Right atrium auricular region (tissue), 2 donors: Measurements from ENCODE around the gene LRP8. TPM values are rescaled to one million over a fixed set of nuclear protein-coding genes. Genes with fewer than 3 reads are reported as not detected.
A peak's percentile ranks its signal among the peaks of the same experiment; 100 is the strongest.
"Not testable (repeated sequence)": the region's sequence is repeated elsewhere in the genome, so short reads cannot be mapped to it uniquely, and the experiment has no call there.

ENCODE experiments used
- DNase-seq: peaks from one replicate; pipeline ENCODE4 v3.0.0-alpha.2; 2019; ENCODE audit warnings: low spot score
- H3K27ac ChIP-seq, 2 donors: fragments of 200-600 bp; sonication (generic); 1 replicate in 1 of 2; 2 replicates in 1 of 2; pipeline ENCODE4 v1.5.1; 2016 to 2019
- H3K27me3 ChIP-seq, 2 donors: fragments of 200-600 bp; sonication (generic); one replicate each; pipeline versions ENCODE4 v1.5.1 to v1.6.0; 2017 to 2019
- H3K36me3 ChIP-seq: fragments of 200-600 bp; sonication (generic); one replicate; pipeline ENCODE4 v1.5.1; 2016
- H3K4me1 ChIP-seq, 2 donors: fragments of 200-600 bp; sonication (generic); one replicate each; pipeline versions ENCODE4 v1.5.1 to v1.6.0; 2017 to 2019
- H3K4me3 ChIP-seq, 2 donors: fragments of 200-600 bp; sonication (generic); 1 replicate in 1 of 2; 2 replicates in 1 of 2; pipeline ENCODE4 v1.5.1; 2017 to 2019; ENCODE audit warnings: mild to moderate bottlenecking in 1 of 2, moderate library complexity in 1 of 2
- H3K9me3 ChIP-seq, 2 donors: fragments of 200-600 bp; sonication (generic); one replicate each; pipeline ENCODE4 v1.5.1; 2019
- total RNA-seq, 2 donors: library from RNA; depleted of rRNA; stranded (reverse); fragments of >200 nt; gene quantifications; one replicate each; pipeline ENCODE4 v1.1.0, GENCODE V29; 2016
- TF ChIP-seq, protein P1 (sequence below), 2 donors: fragments of 200-600 bp; sonication (generic); IDR thresholded peaks; one replicate each; pipeline ENCODE4 v1.5.1; 2019; ENCODE audit warnings: antibody characterized with exemption in 2 of 2

LRP8 gene
- total RNA-seq, 2 donors from 2014 or later: 2.2 to 3.6 TPM

DNA sequence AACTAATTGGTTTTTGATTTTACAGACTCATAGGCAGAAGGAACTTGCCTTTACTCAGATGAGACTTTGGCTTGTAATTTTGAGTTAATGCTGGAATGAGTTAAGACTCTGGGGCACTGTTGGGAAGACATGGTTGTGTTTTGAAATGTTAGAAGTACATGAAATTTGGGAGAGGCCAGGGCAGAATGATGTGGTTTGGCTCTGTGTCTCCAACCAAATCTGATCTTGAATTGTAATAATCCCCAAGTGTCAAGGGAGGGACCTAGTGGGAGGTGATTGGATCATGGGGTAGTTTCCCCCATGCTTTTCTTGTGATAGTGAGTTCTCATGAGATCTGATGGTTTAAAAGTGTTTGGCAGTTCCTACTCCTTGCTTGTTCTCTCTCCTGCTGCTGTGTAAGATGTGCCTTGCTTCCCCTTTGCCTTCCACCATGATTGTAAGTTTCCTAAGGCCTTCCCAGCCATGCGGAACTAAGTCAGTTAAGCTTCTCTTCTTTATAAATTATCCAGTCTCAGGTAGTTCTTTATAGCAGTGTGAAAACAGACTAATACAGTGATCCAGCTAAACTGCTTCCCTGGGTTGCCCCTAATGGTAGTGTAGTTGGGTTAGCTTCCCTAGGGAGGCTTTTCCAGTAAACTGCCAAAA is 121.0 kb downstream of the LRP8 start:
- Histone ChIP-seq H3K27ac (no peak overlapping the region), H3K9me3 (no peaks in the 10 kb centered on the region), H3K4me1 (peaks cover 0 to 10% of the 10 kb centered on the region in 2 donors), H3K27me3 (no peaks in the 10 kb centered on the region), H3K36me3 (peaks cover 75% of the 10 kb centered on the region), H3K4me3 (no peak overlapping the region)
- TF ChIP-seq, protein P1, sequence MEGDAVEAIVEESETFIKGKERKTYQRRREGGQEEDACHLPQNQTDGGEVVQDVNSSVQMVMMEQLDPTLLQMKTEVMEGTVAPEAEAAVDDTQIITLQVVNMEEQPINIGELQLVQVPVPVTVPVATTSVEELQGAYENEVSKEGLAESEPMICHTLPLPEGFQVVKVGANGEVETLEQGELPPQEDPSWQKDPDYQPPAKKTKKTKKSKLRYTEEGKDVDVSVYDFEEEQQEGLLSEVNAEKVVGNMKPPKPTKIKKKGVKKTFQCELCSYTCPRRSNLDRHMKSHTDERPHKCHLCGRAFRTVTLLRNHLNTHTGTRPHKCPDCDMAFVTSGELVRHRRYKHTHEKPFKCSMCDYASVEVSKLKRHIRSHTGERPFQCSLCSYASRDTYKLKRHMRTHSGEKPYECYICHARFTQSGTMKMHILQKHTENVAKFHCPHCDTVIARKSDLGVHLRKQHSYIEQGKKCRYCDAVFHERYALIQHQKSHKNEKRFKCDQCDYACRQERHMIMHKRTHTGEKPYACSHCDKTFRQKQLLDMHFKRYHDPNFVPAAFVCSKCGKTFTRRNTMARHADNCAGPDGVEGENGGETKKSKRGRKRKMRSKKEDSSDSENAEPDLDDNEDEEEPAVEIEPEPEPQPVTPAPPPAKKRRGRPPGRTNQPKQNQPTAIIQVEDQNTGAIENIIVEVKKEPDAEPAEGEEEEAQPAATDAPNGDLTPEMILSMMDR (IDR thresholded peaks at IDR 0.05): no peak
- DNase-seq: no peak

DNA sequence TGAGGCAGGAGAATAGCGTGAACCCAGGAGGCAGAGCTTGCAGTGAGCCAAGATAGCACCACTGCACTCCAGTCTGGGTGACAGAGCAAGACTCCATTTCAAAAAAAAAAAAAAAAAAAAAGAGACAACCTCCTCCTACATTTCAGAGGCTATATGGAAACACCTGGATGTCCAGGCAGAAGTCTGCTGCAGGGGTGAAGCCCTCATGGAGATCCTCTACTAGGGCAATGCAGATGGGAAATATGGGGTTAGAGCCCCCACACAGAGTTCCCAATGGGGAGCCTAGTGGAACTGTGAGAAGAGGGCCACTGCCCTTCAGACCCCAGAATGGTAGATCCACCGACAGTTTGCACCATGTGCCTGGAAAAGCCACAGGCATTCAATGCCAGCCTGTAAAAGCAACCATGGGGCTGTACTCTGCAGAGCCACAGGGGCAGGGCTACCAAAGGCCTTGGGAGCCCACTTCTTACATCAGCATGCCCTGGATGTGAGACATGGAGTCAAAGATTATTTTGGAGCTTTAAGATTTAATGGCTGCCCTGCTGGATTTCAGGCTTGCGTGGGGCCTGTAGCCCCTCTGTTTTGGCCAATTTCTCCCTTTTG is 121.7 kb downstream of the LRP8 start:
- DNase-seq, H3K27ac ChIP-seq, H3K4me3 ChIP-seq, H3K27me3 ChIP-seq, H3K9me3 ChIP-seq, H3K4me1 ChIP-seq: not testable (repeated sequence)
- peaks cover 75% of the 10 kb centered on the region for H3K36me3 ChIP-seq

DNA sequence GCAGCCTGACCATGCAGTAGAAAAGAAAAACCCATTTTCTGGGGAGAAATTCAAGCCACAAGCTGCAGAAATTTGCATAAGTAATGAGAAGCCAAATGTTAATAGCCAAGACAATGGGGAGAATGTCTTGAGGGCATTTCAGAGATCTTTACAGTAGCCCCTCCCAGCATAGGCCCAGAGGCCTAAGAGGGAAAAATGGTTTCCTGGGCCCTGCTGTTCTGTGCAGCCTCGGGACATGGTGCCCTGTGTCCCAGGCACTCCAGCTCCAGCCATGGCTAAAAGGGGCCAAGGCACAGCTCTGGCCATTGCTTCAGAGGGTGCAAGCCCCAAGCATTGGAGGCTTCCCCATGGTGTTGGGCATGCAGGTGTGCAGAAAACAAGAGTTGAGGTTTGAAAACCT is 122.4 kb downstream of the LRP8 start:
- not testable (repeated sequence) for H3K4me3 ChIP-seq, H3K27ac ChIP-seq, H3K27me3 ChIP-seq, DNase-seq, H3K9me3 ChIP-seq, H3K4me1 ChIP-seq
- peaks cover 69% of the 10 kb centered on the region for H3K36me3 ChIP-seq

DNA sequence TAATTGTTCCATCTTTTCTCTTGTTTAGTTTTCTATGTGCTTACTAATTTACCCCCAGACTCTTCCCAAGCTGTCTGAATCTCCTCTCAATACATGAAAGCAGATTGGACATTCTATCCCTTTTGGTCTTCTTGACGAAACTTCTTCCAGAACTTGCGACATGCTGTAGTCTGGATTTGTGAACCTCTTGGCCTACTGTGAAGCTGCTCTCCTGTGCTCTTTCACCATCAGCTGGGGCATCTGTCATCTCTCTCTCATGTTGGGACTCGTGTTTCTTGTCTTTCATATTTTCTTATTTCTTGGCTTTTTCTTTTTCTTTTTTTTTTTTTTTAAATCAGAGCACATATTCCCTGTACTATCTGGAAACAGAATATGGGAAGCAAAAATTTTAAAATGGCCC is 124.4 kb downstream of the LRP8 start:
- no peak for DNase-seq
- H3K27ac ChIP-seq: no peak overlapping the region
- H3K4me3 ChIP-seq: no peak overlapping the region
- peaks cover 49% of the 10 kb centered on the region for H3K36me3 ChIP-seq
- no peaks in the 10 kb centered on the region for H3K9me3 ChIP-seq
- TF ChIP-seq, protein P1 (IDR thresholded peaks at IDR 0.05): no peak
- peaks cover 0 to 21% of the 10 kb centered on the region in 2 donors for H3K4me1 ChIP-seq
- H3K27me3 ChIP-seq: no peaks in the 10 kb centered on the region

DNA sequence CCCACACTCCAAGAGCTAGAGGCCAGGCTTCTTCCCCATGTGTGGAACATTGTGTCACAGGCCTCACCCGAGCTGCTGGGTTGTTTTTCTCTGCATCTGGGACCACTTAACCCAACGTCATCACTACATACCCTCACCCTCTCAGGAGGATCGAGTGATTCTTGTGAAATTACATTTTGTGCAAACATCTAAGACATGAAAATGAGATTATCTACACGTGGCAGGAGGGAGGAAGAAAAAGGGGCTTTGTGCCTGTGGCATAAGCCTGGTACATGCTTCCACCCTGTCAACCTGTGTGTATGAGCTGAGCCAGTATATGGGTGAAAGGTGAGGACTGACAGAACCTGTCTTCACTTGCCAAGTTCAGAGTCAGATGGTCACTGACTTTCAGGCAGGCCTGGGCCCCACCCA is 129.6 kb downstream of the LRP8 start:
- TF ChIP-seq, protein P1 (IDR thresholded peaks at IDR 0.05): no peak
- H3K36me3 ChIP-seq: peaks cover 21% of the 10 kb centered on the region
- H3K27me3 ChIP-seq: no peaks in the 10 kb centered on the region
- no peak for DNase-seq
- peak overlapping the region; percentile 95 to 98 for H3K27ac ChIP-seq
- H3K4me3 ChIP-seq: no peak overlapping the region
- no peaks in the 10 kb centered on the region for H3K9me3 ChIP-seq
- peaks cover 0 to 39% of the 10 kb centered on the region in 2 donors for H3K4me1 ChIP-seq

DNA sequence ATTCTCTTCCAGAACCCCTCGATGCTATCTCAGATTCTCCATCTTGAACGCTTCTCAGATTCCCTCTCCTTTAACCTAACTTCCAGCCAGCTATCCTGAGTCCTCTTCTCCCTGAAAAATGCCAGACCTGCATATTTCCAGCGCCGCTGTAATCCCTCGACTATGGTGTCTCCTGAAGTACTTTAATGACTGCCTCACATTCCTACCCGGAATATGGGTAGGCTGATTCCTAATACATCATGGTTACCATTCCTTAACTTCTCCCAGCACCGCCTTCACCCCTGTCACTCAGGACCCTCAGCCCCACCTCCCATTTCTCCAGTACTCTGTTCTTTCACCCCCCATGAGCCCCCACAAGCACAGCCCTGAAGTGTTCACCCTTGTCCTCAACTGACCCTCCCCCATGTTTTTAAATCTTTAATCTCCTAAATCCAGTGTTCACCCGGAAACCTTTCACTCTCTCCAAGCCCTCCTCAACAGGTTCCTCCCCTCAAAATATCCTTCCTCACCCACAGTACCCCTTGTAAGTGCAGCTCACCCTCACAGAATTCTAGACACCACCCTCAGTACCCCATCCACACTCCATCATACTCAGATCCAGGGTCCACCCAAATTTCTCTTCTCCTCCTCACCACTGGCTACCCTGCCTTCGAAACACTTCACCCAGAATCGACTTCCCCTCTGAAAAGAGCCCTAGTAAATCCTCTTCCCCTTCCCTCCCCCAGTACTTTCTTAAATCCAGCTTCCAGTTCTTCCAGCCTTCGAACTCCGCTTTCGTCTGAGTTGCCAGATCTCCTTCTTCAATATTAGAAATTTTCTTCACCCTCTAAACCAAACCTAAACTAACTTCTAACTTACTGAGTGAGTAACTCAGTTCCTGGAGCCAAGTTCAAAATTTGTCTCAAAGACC is 130.3 kb downstream of the LRP8 start:
- H3K36me3 ChIP-seq: peaks cover 14% of the 10 kb centered on the region
- no peak for DNase-seq
- TF ChIP-seq, protein P1 (IDR thresholded peaks at IDR 0.05): no peak
- peak overlapping the region; percentile 71 to 97 for H3K4me3 ChIP-seq
- H3K4me1 ChIP-seq: peaks cover 0 to 39% of the 10 kb centered on the region in 2 donors
- H3K27ac ChIP-seq: peak overlapping the region; percentile 95 to 98
- no peaks in the 10 kb centered on the region for H3K9me3 ChIP-seq
- H3K27me3 ChIP-seq: no peaks in the 10 kb centered on the region
